HG03469 (cell line): ENCODE results near the gene IGLL5.
"Not testable (repeated sequence)": the region's sequence is repeated elsewhere in the genome, so short reads cannot be mapped to it uniquely, and the experiment has no call there.

Experiments used
- ATAC-seq: cut with Tn5 transposase; IDR thresholded peaks from one replicate; pipeline ENCODE4 v1.9.1; 2021; ENCODE audit warnings: mild to moderate bottlenecking, moderate library complexity, moderate number of reproducible peaks; ENCODE audit not compliant: unreplicated experiment

The IGLL5 gene

GRCh38 chr22:22898411-22898950 is 10.9 kb downstream of the IGLL5 start:
- not testable (repeated sequence) for ATAC-seq

GRCh38 chr22:22899342-22900080 is 11.9 kb downstream of the IGLL5 start:
- ATAC-seq: not testable (repeated sequence)

- not testable (repeated sequence) for ATAC-seq
Observed at GRCh38 chr22:22900527-22901205, 13.1 kb downstream of the IGLL5 start.

GRCh38 chr22:22901578-22902218 is 14.1 kb downstream of the IGLL5 start:
- ATAC-seq: no peak

- ATAC-seq: no peak
Observed at GRCh38 chr22:22902247-22903001, 14.8 kb downstream of the IGLL5 start.

- no peak for ATAC-seq
Observed at GRCh38 chr22:22903355-22903777, 15.8 kb downstream of the IGLL5 start.

GRCh38 chr22:22903781-22904192 is 16.2 kb downstream of the IGLL5 start:
- ATAC-seq: not testable (repeated sequence)

- not testable (repeated sequence) for ATAC-seq
Observed at GRCh38 chr22:22904736-22905135, 17.1 kb downstream of the IGLL5 start.

- not testable (repeated sequence) for ATAC-seq
Observed at GRCh38 chr22:22906391-22906790, 18.8 kb downstream of the IGLL5 start.

- no peak for ATAC-seq
Observed at GRCh38 chr22:22906907-22907550, 19.4 kb downstream of the IGLL5 start.

DNA sequence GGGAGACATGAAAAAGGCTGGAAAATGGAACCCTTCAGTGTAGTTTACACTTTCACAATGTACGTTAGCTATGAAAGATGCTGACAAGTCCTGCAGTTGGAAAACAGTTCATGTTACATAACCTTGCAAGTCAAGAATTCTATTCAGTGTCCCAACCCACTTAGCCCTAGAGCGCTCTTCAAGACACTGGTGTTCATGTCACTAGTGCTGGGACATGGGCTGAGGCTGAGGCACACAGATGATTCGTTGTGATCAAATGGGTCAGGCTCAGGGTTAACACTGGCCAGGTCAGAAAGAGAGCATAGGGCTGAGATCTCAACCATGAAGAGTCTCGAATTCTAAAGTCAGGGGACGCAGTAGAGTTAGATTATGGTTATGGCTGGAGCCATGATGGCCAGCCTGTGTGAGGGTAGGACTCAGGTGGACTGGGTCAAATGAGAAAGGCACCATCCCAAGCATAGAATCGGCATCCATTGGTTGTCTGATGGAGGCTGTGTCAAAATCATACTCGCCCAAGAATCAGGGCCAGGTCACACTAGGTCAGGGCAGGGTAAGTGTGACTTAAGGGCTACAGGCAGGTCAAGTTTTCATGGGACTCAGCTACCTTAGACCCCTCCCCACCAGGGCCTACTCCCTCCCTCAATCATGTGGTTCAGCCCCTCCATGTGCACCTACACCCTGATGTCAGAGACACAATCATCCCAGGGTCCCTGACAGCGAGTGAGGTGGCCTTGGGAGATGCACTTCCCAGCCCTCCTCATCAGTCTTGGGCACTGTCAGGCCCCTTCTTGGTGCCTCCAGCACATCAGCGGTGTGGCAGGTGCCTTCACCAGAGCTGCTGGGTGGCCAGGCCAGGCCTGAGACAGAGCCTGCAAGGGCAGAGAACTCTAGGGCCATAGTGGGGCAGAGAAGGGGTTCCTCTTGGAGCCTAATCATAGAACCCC is 20.2 kb downstream of the IGLL5 start:
- ATAC-seq: no peak

GRCh38 chr22:22908495-22908861 is 20.9 kb downstream of the IGLL5 start:
- no peak for ATAC-seq

DNA sequence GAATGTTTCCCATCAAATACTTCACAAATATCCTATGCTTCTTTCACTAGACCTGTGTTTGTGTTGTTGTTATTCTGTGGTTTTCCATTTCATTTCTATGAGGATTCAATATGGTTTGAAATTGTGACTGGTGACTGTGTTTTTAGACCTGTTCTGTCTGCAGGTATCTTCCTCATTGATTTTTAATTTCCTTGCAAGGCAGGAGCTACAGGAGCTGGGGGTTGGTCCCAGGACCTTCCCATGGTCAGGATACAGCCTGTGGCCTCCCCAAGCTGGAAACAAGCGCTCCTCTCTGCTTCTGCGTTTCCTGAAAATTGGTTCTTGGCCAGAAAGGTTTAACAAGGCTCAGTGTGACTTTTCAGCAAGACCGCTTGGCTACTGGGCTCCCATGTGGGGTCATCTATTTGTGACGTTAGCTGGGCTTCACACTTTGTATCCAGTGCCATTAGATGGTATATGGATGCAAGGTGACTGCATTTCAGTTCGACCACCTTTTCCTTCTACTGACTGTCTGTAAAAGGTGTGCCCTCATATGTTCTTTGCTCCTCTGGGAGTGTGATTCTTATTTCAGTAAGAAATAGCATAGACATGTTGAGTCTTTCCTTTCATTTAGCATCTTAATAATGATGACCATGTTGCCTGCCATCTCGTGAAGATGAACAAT is 21.5 kb downstream of the IGLL5 start:
- no peak for ATAC-seq

GRCh38 chr22:22909605-22910271 is 22.1 kb downstream of the IGLL5 start:
- no peak for ATAC-seq

GRCh38 chr22:22910272-22911240 is 22.9 kb downstream of the IGLL5 start:
- ATAC-seq: no peak

DNA sequence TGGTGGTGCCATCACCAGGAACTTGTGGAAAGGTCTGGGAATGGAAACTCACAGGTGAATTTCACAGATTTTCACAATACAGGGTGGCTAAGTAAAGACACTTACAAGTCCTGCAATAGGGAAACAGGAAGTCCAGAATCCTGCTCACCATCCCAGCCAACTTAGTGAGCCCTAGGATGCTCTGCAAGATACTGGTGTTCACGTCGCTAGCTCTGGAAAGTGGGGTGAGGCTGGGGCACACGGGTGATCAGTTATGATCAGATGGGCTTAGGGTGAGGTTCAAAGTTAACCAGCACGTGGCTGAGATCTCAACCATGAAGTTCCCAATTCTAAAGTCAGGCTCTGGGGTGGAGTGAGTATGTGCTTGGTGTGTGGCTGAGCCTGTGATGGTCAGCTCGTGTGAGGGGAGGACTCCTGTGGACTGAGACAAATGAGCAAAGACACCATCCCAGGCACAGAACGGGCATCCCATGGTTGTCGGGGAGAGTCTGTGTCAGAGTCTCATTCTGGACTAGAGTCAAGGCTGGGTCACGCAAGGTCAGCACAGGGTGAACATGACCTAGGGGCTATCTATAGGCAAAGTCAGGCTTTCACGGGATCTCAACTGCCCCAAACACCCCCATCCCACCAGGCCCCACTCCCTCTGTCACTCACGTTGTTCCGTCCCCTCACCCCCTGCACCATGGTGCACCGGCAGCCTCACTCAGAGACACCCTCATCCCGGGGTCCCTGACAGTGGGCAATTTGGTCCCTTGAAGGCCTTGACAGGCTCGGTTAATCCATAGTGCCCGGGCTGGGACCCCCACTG is 23.9 kb downstream of the IGLL5 start:
- ATAC-seq: no peak
